ENCODE measurements around the gene RGS5. TPM values are rescaled to one million over a fixed set of nuclear protein-coding genes. Genes with fewer than 3 reads are reported as not detected.

The RGS5 gene
- polyA plus RNA-seq, 1 of the 3 experiments (the other 2 are of a cell fraction) = 260 TPM

DNA sequence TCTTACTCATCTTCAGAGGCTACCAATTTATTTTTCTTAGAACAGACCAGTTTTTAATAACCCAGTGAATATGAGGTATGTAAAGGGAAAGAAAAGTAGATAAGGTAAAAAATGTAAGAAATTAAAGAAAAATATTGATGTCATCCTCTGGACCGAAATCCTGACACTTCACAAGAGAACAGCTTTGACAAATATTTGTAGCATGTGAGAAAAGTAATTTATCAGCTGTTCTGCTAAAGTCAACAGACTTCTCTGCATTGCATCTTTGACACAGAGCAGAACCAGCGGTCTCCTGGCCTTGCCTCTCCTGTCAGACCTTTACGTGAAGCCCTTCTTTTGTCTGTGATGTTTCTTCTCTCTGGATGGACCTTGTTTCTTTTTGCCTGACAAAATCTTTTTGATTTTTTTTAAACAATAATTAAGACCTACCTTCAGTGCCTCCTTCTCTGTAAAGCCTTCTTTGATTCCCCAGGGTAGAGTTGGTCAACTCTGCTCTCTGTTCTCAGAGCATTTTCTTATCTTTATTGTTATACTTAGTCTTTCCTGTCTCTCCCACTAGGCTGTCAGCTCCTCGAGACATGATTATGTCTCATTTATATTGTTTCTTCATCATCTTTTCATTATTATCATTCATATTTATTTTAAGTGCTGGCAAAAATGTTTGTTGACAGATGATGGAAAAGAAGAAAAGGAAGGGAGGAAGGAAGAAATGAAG is 98.2 kb downstream of the RGS5 start:
- TF ChIP-seq CHD2 (IDR thresholded peaks at IDR 0.05; ENCODE audit: low read length, partially characterized antibody) (no peak), TEAD4 (IDR thresholded peaks at IDR 0.05; ENCODE audit: borderline replicate concordance, insufficient read depth) (no peak), NFIC (IDR thresholded peaks at IDR 0.05; ENCODE audit: borderline replicate concordance) (no peak), TAF1 (IDR thresholded peaks at IDR 0.05; ENCODE audit: borderline replicate concordance, low read depth, low read length) (no peak), FOXM1 (IDR thresholded peaks at IDR 0.05; ENCODE audit: low read depth) (no peak), GATA2 (CRISPR knock-in tag; IDR thresholded peaks at IDR 0.05) (no peak), POLR2AphosphoS5 (IDR thresholded peaks at IDR 0.05; ENCODE audit: low read depth, low read length) (no peak), FOXJ3 (CRISPR knock-in tag; IDR thresholded peaks at IDR 0.05) (no peak), EZH2phosphoT487 (IDR thresholded peaks at IDR 0.05; ENCODE audit: borderline replicate concordance, low read depth) (no peak), RFX5 (IDR thresholded peaks at IDR 0.05; ENCODE audit: low read length) (no peak), SIN3A (IDR thresholded peaks at IDR 0.05; ENCODE audit: borderline replicate concordance, low read depth, low read length) (no peak), YY1 (IDR thresholded peaks at IDR 0.05; ENCODE audit: low read depth) (no peak), MAX (IDR thresholded peaks at IDR 0.05; ENCODE audit: low read depth) (no peak), SMC3 (IDR thresholded peaks at IDR 0.05; ENCODE audit: low read depth, low read length) (no peak), ELF1 (IDR thresholded peaks at IDR 0.05) (no peak)
- TF ChIP-seq, protein P1, sequence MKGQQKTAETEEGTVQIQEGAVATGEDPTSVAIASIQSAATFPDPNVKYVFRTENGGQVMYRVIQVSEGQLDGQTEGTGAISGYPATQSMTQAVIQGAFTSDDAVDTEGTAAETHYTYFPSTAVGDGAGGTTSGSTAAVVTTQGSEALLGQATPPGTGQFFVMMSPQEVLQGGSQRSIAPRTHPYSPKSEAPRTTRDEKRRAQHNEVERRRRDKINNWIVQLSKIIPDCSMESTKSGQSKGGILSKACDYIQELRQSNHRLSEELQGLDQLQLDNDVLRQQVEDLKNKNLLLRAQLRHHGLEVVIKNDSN (IDR thresholded peaks at IDR 0.05; ENCODE audit: borderline replicate concordance, low read depth) = no peak
- no peak overlapping the region for H3K9ac ChIP-seq
- H4K20me1 ChIP-seq (ENCODE audit: insufficient read depth) = no peaks in the 10 kb centered on the region
- H3K9me2 ChIP-seq = no peaks in the 10 kb centered on the region
- H3F3A ChIP-seq (replicated peaks; ENCODE audit: insufficient read depth) = peaks cover 3% of the 10 kb centered on the region
- 74% methylated on average over 4 of the region's 4 CpGs for WGBS (ENCODE audit: low lambda C conversion rate)
- H3K9me3 ChIP-seq = no peaks in the 10 kb centered on the region
- 0 out of 2 replicates have a peak overlapping the region, but pooled peaks have one; percentile 2 for H2AFZ ChIP-seq (ENCODE audit: low read depth)
- H3K36me3 ChIP-seq (replicated peaks in 1 of 2; ENCODE audit: control insufficient read depth in 1 of 2, insufficient read depth in 2 of 2, low read length in 1 of 2) = no peaks in the 10 kb centered on the region
- no peak overlapping the region for H3K4me2 ChIP-seq
- ChIA-PET CTCF (interaction anchor here (0.6 to 1.1 kb wide), 2 partner anchors 256 to 1570 kb away, joined by 3 to 5 read pairs; no protein-coding TSS in a partner anchor), POLR2A (no interaction called here)
- no peak for DNase-seq
- H3K79me2 ChIP-seq (ENCODE audit: insufficient read depth) = no peaks in the 10 kb centered on the region
- no peaks in the 10 kb centered on the region for H3K27me3 ChIP-seq (ENCODE audit: insufficient read depth)
- peak overlapping the region; percentile 7 to 36; a peak in 3 of 4 replicates for H3K27ac ChIP-seq (ENCODE audit: low read depth in 2 of 2, low read length in 1 of 2)
- peaks cover 9 to 18% of the 10 kb centered on the region in 2 experiments; a peak in 3 of 4 replicates for H3K4me1 ChIP-seq (ENCODE audit: control insufficient read depth in 1 of 2, insufficient read depth in 2 of 2, low read depth in 1 of 2, low read length in 1 of 2)
- H3K4me3 ChIP-seq (ENCODE audit: low read depth in 2 of 2, low read length in 1 of 2) = no peak overlapping the region

- POLR2A ChIA-PET = no interaction called here
- CTCF ChIA-PET = interaction anchor here (1.8 kb wide), 1 partner anchor 213 kb away, joined by 4 read pairs; no protein-coding TSS in a partner anchor
These were observed 100.1 kb downstream of the RGS5 start for GRCh38 chr1:163102590-163102989.

More at GRCh38 chr1:163102590-163102989, 100.1 kb downstream of the RGS5 start:
- Histone ChIP-seq H3K9ac (no peak overlapping the region), H3K9me3 (no peaks in the 10 kb centered on the region), H3K9me2 (no peaks in the 10 kb centered on the region), H2AFZ (ENCODE audit: low read depth) (no peak overlapping the region), H4K20me1 (ENCODE audit: insufficient read depth) (no peaks in the 10 kb centered on the region), H3K36me3 (replicated peaks in 1 of 2; ENCODE audit: control insufficient read depth in 1 of 2, insufficient read depth in 2 of 2, low read length in 1 of 2) (no peaks in the 10 kb centered on the region), H3F3A (replicated peaks; ENCODE audit: insufficient read depth) (peaks cover 3% of the 10 kb centered on the region), H3K4me1 (ENCODE audit: control insufficient read depth in 1 of 2, insufficient read depth in 2 of 2, low read depth in 1 of 2, low read length in 1 of 2) (peaks cover 9 to 18% of the 10 kb centered on the region in 2 experiments; a peak in 3 of 4 replicates), H3K4me2 (no peak overlapping the region), H3K27ac (ENCODE audit: low read depth in 2 of 2, low read length in 1 of 2) (no peak overlapping the region), H3K79me2 (ENCODE audit: insufficient read depth) (no peaks in the 10 kb centered on the region), H3K27me3 (ENCODE audit: insufficient read depth) (no peaks in the 10 kb centered on the region), H3K4me3 (ENCODE audit: low read depth in 2 of 2, low read length in 1 of 2) (no peak overlapping the region)
- WGBS (ENCODE audit: low lambda C conversion rate) = 83% methylated on average over 1 of the region's 1 CpG
- TF ChIP-seq ZBTB33 (IDR thresholded peaks at IDR 0.05; ENCODE audit: borderline replicate concordance, low read depth) = no peak
- no peak for TF ChIP-seq MEF2A (IDR thresholded peaks at IDR 0.05; ENCODE audit: borderline replicate concordance, low read depth)
- no peak for TF ChIP-seq SMC3 (IDR thresholded peaks at IDR 0.05; ENCODE audit: low read depth, low read length)
- TF ChIP-seq EP300 (IDR thresholded peaks at IDR 0.05; ENCODE audit: borderline replicate concordance in 1 of 2, low read depth in 1 of 2, low read length in 1 of 2) = no peak
- TF ChIP-seq IRF3 (IDR thresholded peaks at IDR 0.05; ENCODE audit: low read depth, low read length) = no peak
- no peak for TF ChIP-seq TAF1 (IDR thresholded peaks at IDR 0.05; ENCODE audit: borderline replicate concordance, low read depth, low read length)
- no peak for DNase-seq

Data from SK-N-SH (cell line).